Progenitor cell of endocrine pancreas (in vitro differentiated cells): Measurements from ENCODE around the gene SLC35C1. TPM values are rescaled to one million over a fixed set of nuclear protein-coding genes. Genes with fewer than 3 reads are reported as not detected.

Experiments
- DNase-seq: peaks from one replicate; pipeline ENCODE4 v3.0.0; 2021; ENCODE audit warnings: low spot score; ENCODE audit not compliant: unreplicated experiment
- H3K27ac Mint-ChIP-seq: 2 replicates; pipeline ENCODE4 v1.8.0; 2021; ENCODE audit warnings: mild to moderate bottlenecking, moderate library complexity, mixed read lengths
- H3K27me3 Mint-ChIP-seq: 2 replicates; pipeline ENCODE4 v1.8.0; 2021; ENCODE audit warnings: mixed read lengths
- H3K36me3 Mint-ChIP-seq: 2 replicates; pipeline ENCODE4 v1.8.0; 2022; ENCODE audit warnings: mixed read lengths; ENCODE audit not compliant: insufficient read depth
- H3K4me1 Mint-ChIP-seq: 2 replicates; pipeline ENCODE4 v1.8.0; 2021; ENCODE audit warnings: low read depth, mixed read lengths
- H3K4me3 Mint-ChIP-seq: 2 replicates; pipeline ENCODE4 v1.8.0; 2021; ENCODE audit warnings: low read depth, mild to moderate bottlenecking, moderate library complexity, mixed read lengths
- H3K9me3 Mint-ChIP-seq: 2 replicates; pipeline ENCODE4 v1.8.0; 2021; ENCODE audit warnings: low read depth, mixed read lengths
- total RNA-seq: library from RNA; stranded (reverse); gene quantifications from 2 replicates; pipeline ENCODE4 v1.2.1, GENCODE V29; 2021
- TF ChIP-seq, protein P1 (sequence below): fragments of 200-600 bp; sonication (generic); IDR thresholded peaks from one replicate; pipeline ENCODE4 v1.5.0; 2021; ENCODE audit warnings: antibody characterized with exemption, mild to moderate bottlenecking; ENCODE audit not compliant: unreplicated experiment

Gene SLC35C1
- total RNA-seq, 1 donor from 2014 or later, result 14.0 TPM

DNA sequence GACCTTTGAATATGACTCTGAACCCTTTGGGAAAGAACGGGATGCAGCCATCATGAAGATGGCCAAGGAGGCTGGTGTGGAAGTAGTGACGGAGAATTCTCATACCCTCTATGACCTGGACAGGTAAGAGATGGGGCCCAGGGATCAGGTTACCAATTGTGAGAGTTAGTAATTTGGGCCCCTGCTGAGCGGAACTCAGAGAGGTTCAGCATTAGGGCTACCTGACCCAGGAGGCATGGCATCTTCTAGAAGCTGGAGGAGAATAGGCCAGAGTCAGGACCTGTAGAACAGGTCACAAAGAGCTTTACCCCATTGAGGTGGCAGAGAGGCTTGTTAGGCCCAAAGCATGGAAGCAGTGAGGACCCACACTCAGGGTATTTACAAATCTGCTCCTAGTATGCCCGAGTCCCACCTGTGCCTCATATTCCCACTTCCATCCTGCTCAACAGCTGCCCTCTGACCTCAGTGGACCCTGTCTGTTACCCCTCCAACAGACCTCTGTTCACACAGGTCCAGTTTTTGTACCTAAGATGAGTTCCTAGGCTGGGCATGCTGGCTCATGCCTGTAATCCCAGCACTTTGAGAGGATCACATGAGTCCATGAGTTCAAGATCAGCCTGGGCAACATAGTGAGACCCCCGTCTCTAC is 53.9 kb downstream of the SLC35C1 start:
- peaks cover 8% of the 10 kb centered on the region for H3K4me1 Mint-ChIP-seq
- no peaks in the 10 kb centered on the region for H3K9me3 Mint-ChIP-seq
- no peak for DNase-seq
- no peak overlapping the region for H3K4me3 Mint-ChIP-seq
- no peaks in the 10 kb centered on the region for H3K27me3 Mint-ChIP-seq
- no peak overlapping the region for H3K27ac Mint-ChIP-seq
- TF ChIP-seq, protein P1, sequence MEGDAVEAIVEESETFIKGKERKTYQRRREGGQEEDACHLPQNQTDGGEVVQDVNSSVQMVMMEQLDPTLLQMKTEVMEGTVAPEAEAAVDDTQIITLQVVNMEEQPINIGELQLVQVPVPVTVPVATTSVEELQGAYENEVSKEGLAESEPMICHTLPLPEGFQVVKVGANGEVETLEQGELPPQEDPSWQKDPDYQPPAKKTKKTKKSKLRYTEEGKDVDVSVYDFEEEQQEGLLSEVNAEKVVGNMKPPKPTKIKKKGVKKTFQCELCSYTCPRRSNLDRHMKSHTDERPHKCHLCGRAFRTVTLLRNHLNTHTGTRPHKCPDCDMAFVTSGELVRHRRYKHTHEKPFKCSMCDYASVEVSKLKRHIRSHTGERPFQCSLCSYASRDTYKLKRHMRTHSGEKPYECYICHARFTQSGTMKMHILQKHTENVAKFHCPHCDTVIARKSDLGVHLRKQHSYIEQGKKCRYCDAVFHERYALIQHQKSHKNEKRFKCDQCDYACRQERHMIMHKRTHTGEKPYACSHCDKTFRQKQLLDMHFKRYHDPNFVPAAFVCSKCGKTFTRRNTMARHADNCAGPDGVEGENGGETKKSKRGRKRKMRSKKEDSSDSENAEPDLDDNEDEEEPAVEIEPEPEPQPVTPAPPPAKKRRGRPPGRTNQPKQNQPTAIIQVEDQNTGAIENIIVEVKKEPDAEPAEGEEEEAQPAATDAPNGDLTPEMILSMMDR, result no peak
- H3K36me3 Mint-ChIP-seq, result peaks cover 13% of the 10 kb centered on the region

DNA sequence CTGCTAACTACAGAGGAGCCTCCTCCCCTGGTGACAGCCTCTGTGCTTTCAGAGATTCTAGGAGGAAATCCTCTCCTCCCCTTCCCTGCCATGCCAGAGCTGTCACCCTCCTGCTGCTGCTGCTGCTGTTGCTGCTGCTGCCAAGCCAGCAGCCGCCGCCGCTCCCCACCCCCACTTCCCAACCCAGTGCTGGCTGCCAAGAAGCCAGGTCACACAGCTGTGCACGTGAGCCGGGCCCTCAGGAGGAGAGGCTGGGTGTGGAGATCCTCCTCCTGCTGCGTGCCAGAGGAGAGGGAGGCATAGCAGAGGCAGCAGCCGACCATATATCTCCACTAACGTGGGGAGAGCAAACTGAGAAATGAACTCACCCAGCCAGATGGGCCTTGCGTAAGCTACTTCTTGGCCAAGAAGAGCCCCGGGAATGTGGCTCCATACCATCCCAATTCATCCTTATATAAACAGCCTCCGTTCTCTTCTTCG is 54.8 kb downstream of the SLC35C1 start:
- Mint-ChIP-seq H3K27ac (no peak overlapping the region), H3K36me3 (peaks cover 13% of the 10 kb centered on the region), H3K27me3 (no peaks in the 10 kb centered on the region), H3K9me3 (no peaks in the 10 kb centered on the region), H3K4me3 (no peak overlapping the region), H3K4me1 (peaks cover 8% of the 10 kb centered on the region)
- DNase-seq, result no peak
- TF ChIP-seq, protein P1, result no peak

DNA sequence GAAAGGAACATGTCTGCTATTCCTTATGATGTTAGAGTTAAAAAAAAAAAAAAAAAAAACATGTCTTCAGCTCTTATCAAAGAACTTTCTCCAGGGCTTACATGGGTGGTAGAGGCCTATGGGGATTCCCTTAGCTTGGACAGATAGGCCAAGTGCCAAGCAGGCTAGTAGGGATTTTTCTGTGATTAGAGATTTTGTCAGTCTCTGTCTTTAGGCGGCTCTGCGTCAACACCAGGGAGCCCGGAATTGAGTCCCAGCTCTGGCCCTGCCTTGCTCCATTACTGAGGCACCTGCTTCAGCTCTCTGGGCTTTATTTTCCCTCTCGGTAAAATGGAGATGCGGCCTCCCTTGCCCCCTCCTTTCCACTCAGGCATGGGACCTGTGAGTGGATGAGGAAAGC is 55.4 kb downstream of the SLC35C1 start:
- Mint-ChIP-seq H3K27ac (no peak overlapping the region), H3K4me1 (peaks cover 8% of the 10 kb centered on the region), H3K27me3 (no peaks in the 10 kb centered on the region), H3K36me3 (peaks cover 13% of the 10 kb centered on the region), H3K9me3 (no peaks in the 10 kb centered on the region), H3K4me3 (no peak overlapping the region)
- no peak for DNase-seq
- TF ChIP-seq, protein P1, result no peak

DNA sequence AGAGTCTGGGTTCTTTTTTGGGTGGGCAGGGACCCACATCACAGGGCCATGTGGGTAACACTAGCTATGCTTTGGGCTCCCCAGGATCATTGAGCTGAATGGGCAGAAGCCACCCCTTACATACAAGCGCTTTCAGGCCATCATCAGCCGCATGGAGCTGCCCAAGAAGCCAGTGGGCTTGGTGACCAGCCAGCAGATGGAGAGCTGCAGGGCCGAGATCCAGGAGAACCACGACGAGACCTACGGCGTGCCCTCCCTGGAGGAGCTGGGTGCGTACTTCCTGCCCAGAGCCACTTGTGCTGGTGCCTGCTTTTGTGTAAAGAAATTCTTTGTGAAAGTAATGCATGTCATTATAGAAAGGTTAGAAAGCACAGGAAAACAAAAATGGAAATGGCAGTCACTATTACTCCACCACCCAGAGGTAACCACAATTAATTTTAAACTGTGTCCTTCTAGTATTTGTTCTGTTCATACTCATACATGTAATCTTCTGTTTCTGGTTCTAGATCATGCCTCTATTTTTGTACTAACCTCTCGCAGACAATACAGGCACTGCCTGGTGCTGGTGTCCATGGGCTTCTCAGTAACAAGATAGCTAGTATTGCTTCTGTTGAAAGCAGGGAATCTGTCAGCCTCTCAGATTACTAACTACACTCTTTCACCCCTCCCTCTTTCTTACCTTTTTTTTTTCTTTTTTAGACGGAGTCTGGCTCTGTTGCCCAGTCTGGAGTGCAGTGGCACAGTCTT is 56.0 kb downstream of the SLC35C1 start:
- TF ChIP-seq, protein P1, result no peak
- no peaks in the 10 kb centered on the region for H3K9me3 Mint-ChIP-seq
- no peak overlapping the region for H3K4me3 Mint-ChIP-seq
- DNase-seq, result no peak
- H3K4me1 Mint-ChIP-seq, result peaks cover 8% of the 10 kb centered on the region
- no peaks in the 10 kb centered on the region for H3K27me3 Mint-ChIP-seq
- H3K36me3 Mint-ChIP-seq, result peaks cover 13% of the 10 kb centered on the region
- H3K27ac Mint-ChIP-seq, result no peak overlapping the region

Other genes with a start within 250 kb of the SLC35C1 start
- 0.31 and 0.36 TPM in 2 replicates for gene CHST1, start 139.5 kb upstream of the SLC35C1 start, total RNA-seq
- gene CRY2, start 42.3 kb downstream of the SLC35C1 start, total RNA-seq, result 34.1 and 34.8 TPM in 2 replicates
- gene MAPK8IP1, start 80.5 kb downstream of the SLC35C1 start, total RNA-seq, result 43.0 and 48.1 TPM in 2 replicates
- gene FREY1, start 102.1 kb downstream of the SLC35C1 start, total RNA-seq, result 2.8 and 3.7 TPM in 2 replicates
- gene PEX16, start 112.7 kb downstream of the SLC35C1 start, total RNA-seq, result 28.0 and 34.6 TPM in 2 replicates
- gene LARGE2, start 117.5 kb downstream of the SLC35C1 start, total RNA-seq, result 39.4 and 47.3 TPM in 2 replicates